ENCODE data around the gene LAMTOR4.
A peak's percentile ranks its signal among the peaks of the same experiment; 100 is the strongest.
"Not testable (repeated sequence)": the region's sequence is repeated elsewhere in the genome, so short reads cannot be mapped to it uniquely, and the experiment has no call there.

The LAMTOR4 gene

DNA sequence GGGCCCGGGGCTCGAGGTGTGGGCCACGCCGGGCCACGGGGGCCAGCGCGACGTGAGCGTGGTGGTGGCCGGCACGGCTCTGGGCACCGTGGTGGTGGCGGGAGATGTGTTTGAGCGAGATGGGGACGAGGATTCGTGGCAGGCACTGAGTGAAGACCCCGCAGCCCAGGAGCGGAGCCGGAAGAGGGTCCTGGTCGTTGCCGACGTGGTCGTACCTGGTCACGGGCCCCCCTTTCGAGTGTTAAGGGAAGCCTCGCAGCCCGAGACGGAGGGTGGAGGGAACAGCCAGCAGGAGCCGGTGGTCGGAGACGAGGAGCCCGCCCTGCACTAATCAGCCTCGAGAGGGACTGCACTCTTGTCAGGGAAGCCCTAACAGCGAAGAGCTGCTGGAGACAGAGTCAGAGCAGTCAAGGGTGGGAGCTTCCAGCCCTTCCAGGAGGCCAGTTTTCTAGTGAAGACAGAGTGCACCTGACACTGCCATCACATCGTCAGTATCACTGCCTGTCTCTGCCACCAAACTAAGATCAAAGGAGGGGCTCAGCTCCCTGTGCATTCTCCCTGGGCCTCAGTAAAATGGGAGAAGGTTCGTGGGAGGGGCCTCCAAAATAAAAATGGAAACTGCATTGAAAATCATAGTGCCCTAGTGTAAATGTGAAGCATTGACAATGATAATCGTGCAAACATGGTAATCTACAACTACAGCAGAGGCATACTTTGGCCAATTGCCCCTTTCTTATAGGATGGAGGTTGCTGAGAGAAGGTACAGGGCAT lies 20.7 kb upstream of the LAMTOR4 start:
- H3K4me3 ChIP-seq (replicated peaks; ENCODE audit: insufficient read depth, low read length): peak overlapping the region; percentile 83
- TF ChIP-seq, protein P1, sequence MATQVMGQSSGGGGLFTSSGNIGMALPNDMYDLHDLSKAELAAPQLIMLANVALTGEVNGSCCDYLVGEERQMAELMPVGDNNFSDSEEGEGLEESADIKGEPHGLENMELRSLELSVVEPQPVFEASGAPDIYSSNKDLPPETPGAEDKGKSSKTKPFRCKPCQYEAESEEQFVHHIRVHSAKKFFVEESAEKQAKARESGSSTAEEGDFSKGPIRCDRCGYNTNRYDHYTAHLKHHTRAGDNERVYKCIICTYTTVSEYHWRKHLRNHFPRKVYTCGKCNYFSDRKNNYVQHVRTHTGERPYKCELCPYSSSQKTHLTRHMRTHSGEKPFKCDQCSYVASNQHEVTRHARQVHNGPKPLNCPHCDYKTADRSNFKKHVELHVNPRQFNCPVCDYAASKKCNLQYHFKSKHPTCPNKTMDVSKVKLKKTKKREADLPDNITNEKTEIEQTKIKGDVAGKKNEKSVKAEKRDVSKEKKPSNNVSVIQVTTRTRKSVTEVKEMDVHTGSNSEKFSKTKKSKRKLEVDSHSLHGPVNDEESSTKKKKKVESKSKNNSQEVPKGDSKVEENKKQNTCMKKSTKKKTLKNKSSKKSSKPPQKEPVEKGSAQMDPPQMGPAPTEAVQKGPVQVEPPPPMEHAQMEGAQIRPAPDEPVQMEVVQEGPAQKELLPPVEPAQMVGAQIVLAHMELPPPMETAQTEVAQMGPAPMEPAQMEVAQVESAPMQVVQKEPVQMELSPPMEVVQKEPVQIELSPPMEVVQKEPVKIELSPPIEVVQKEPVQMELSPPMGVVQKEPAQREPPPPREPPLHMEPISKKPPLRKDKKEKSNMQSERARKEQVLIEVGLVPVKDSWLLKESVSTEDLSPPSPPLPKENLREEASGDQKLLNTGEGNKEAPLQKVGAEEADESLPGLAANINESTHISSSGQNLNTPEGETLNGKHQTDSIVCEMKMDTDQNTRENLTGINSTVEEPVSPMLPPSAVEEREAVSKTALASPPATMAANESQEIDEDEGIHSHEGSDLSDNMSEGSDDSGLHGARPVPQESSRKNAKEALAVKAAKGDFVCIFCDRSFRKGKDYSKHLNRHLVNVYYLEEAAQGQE (IDR thresholded peaks at IDR 0.05; ENCODE audit: insufficient replicate concordance, low read depth): no peak
- TF ChIP-seq GABPA (IDR thresholded peaks at IDR 0.05; ENCODE audit: low read depth) (no peak), SPI1 (IDR thresholded peaks at IDR 0.05; ENCODE audit: borderline replicate concordance, low read depth) (no peak), POLR2AphosphoS5 (IDR thresholded peaks at IDR 0.05; ENCODE audit: low read depth) (no peak)
- TF ChIP-seq, protein P2, sequence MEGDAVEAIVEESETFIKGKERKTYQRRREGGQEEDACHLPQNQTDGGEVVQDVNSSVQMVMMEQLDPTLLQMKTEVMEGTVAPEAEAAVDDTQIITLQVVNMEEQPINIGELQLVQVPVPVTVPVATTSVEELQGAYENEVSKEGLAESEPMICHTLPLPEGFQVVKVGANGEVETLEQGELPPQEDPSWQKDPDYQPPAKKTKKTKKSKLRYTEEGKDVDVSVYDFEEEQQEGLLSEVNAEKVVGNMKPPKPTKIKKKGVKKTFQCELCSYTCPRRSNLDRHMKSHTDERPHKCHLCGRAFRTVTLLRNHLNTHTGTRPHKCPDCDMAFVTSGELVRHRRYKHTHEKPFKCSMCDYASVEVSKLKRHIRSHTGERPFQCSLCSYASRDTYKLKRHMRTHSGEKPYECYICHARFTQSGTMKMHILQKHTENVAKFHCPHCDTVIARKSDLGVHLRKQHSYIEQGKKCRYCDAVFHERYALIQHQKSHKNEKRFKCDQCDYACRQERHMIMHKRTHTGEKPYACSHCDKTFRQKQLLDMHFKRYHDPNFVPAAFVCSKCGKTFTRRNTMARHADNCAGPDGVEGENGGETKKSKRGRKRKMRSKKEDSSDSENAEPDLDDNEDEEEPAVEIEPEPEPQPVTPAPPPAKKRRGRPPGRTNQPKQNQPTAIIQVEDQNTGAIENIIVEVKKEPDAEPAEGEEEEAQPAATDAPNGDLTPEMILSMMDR (IDR thresholded peaks at IDR 0.05; ENCODE audit: insufficient read depth, low read length): no peak
- DNase-seq (ENCODE audit: low read depth in 1 of 2, low spot score in 1 of 2): no peak
- H3K27me3 ChIP-seq (ENCODE audit: insufficient read depth, poor library complexity, severe bottlenecking): no peaks in the 10 kb centered on the region
- peak overlapping the region; percentile 96 for H3K27ac ChIP-seq (replicated peaks)

DNA sequence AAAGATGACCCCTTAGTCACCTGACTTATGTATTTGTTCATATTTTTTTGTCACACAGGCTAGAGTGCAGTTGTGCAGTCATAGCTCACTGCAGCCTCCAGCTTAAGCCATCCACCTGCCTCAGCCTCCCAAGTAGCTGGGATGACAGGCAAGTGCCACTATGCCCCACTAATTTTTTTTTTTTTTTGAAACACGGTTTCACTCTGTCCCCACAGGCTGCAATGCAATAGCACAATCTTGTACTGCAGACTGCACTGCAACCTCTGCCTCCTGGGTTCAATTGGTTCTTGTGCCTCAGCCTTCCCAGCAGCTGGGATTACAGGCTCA lies 20.1 kb upstream of the LAMTOR4 start:
- DNase-seq (ENCODE audit: low read depth in 1 of 2, low spot score in 1 of 2): no peak
- Histone ChIP-seq H3K27ac (replicated peaks) (no peak overlapping the region), H3K27me3 (ENCODE audit: insufficient read depth, poor library complexity, severe bottlenecking) (no peaks in the 10 kb centered on the region), H3K4me3 (replicated peaks; ENCODE audit: insufficient read depth, low read length) (no peak overlapping the region)
- no peak for TF ChIP-seq POLR2AphosphoS5 (IDR thresholded peaks at IDR 0.05; ENCODE audit: low read depth)
- TF ChIP-seq, protein P2 (IDR thresholded peaks at IDR 0.05; ENCODE audit: insufficient read depth, low read length): no peak
- TF ChIP-seq, protein P1 (IDR thresholded peaks at IDR 0.05; ENCODE audit: insufficient replicate concordance, low read depth): no peak
- no peak for TF ChIP-seq SPI1 (IDR thresholded peaks at IDR 0.05; ENCODE audit: borderline replicate concordance, low read depth)
- no peak for TF ChIP-seq GABPA (IDR thresholded peaks at IDR 0.05; ENCODE audit: low read depth)

DNA sequence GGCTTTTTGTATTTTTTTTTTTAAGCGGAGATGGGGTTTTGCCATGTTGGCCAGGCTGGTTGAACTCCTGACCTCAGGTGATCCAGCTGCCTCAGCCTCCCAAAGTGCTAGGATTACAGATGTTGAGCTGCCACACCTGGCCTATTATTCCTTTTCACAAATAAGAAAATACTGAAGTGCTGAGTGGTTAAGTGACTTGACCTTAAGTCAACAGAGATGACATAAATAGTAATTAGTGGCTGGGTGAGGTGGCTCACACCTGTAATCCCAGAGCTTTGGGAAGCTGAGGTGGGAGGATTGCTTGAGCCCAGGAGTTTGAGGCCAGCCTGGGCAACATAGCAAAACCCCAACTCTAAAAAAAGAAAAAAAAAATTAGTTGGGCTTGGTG lies 18.5 kb upstream of the LAMTOR4 start:
- not testable (repeated sequence) for DNase-seq (ENCODE audit: low read depth in 1 of 2, low spot score in 1 of 2); H3K27me3 ChIP-seq (ENCODE audit: insufficient read depth, poor library complexity, severe bottlenecking); H3K27ac ChIP-seq (replicated peaks); H3K4me3 ChIP-seq (replicated peaks; ENCODE audit: insufficient read depth, low read length)

DNA sequence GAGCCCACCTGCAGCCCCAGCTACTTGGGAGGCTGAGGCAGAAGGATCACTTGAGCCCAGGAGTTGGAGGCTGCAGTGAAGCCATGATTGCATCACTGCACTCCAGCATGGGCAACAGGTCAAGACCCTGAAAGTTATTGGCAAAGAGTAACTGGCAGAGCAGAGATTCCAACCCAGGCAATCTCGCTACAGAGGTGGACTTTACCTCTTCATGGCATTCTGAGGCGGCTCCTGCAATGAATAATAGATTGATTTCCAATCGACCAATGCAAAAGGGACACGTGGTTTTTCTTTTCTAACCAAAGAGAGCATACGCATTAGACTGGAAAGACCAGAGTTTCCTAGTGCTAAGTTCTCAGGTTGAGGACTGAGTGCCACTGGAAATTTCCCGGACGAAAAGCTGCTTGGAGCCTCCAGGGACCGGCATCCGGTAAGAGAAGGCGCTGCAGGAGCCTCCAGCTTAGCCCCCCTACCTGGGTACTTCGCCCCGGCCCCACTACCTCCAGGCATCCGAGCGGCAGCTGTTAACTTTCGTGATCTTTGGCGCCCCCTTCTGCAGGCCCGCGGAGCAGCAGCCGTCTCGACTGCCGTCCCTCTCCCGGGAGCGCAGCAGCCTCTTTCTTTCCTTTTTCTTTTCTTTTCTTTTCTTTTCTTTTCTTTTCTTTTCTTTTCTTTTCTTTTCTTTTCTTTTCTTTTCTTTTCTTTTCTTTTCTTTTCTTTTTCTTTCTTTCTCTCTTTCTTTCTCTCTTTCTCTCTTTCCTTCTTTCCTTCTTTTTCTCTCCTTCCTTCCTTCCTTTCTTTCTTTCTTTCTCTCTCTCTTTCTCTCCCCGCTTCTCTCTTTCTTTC lies 17.9 kb upstream of the LAMTOR4 start:
- peak in 1 of 2 experiments; percentile 76 for DNase-seq (ENCODE audit: low read depth in 1 of 2, low spot score in 1 of 2)
- H3K27me3 ChIP-seq (ENCODE audit: insufficient read depth, poor library complexity, severe bottlenecking): no peaks in the 10 kb centered on the region
- no peak overlapping the region for H3K4me3 ChIP-seq (replicated peaks; ENCODE audit: insufficient read depth, low read length)
- TF ChIP-seq, protein P2 (IDR thresholded peaks at IDR 0.05; ENCODE audit: insufficient read depth, low read length): peak; percentile 56
- TF ChIP-seq GABPA (IDR thresholded peaks at IDR 0.05; ENCODE audit: low read depth): no peak
- H3K27ac ChIP-seq (replicated peaks): no peak overlapping the region

Measured in HL-60 (cell line).